Loucy (cell line): ENCODE measurements around the gene P4HA3.

Experiments used
- CTCF ChIP-seq: fragments of 200-600 bp; sonication (generic); conservative IDR thresholded peaks from 2 replicates; pipeline ENCODE4 v1.5.1; 2014; ENCODE audit warnings: mild to moderate bottlenecking, antibody characterized with exemption, low read length
- EZH2phosphoT487 ChIP-seq: fragments of 200-600 bp; IDR thresholded peaks from 2 replicates; pipeline ENCODE4 v1.6.1; 2018; ENCODE audit warnings: antibody characterized with exemption, mild to moderate bottlenecking, moderate library complexity, borderline replicate concordance

- TF ChIP-seq CTCF (no peak), EZH2phosphoT487 (no peak)
Measured at GRCh38 chr11:74322667-74323066, 11.2 kb upstream of the P4HA3 start.
